ENCODE data around the gene AP1G1.

- TF ChIP-seq ZNF274 (IDR thresholded peaks at IDR 0.05; ENCODE audit: low read depth, low read length) (no peak), YY1 (IDR thresholded peaks at IDR 0.05; ENCODE audit: insufficient read depth, insufficient read length) (no peak)
Measured at GRCh38 chr16:71775949-71776348, 32.7 kb downstream of the AP1G1 start.

Data from NT2/D1 (cell line).